ENCODE results near the gene RPS10. TPM values are rescaled to one million over a fixed set of nuclear protein-coding genes. Genes with fewer than 3 reads are reported as not detected.

The RPS10 gene
- total RNA-seq, 1 donor from 2014 or later = 1,026 TPM

GRCh38 chr6:34447910-34448309, 22.0 kb upstream of the RPS10 start:
- Mint-ChIP-seq H3K4me3 (ENCODE audit: unreplicated experiment) (no peak overlapping the region), H3K9me3 (ENCODE audit: unreplicated experiment) (no peaks in the 10 kb centered on the region), H3K4me1 (ENCODE audit: unreplicated experiment) (no peaks in the 10 kb centered on the region), H3K36me3 (ENCODE audit: unreplicated experiment) (no peaks in the 10 kb centered on the region), H3K27me3 (ENCODE audit: unreplicated experiment) (peaks cover 2% of the 10 kb centered on the region), H3K27ac (ENCODE audit: unreplicated experiment) (no peak overlapping the region)
- TF ChIP-seq CTCF (IDR thresholded peaks at IDR 0.05) = no peak
- no peak for DNase-seq (ENCODE audit: extremely low spot score, unreplicated experiment)

- Mint-ChIP-seq H3K36me3 (ENCODE audit: unreplicated experiment) (no peaks in the 10 kb centered on the region), H3K27ac (ENCODE audit: unreplicated experiment) (no peak overlapping the region), H3K9me3 (ENCODE audit: unreplicated experiment) (no peaks in the 10 kb centered on the region), H3K4me1 (ENCODE audit: unreplicated experiment) (no peaks in the 10 kb centered on the region), H3K4me3 (ENCODE audit: unreplicated experiment) (no peak overlapping the region), H3K27me3 (ENCODE audit: unreplicated experiment) (peaks cover 2% of the 10 kb centered on the region)
- DNase-seq (ENCODE audit: extremely low spot score, unreplicated experiment) = no peak
- TF ChIP-seq CTCF (IDR thresholded peaks at IDR 0.05) = no peak
These were observed 21.5 kb upstream of the RPS10 start for GRCh38 chr6:34447386-34447785.

GRCh38 chr6:34445313-34445860, 19.5 kb upstream of the RPS10 start:
- peaks cover 2% of the 10 kb centered on the region for H3K27me3 Mint-ChIP-seq (ENCODE audit: unreplicated experiment)
- TF ChIP-seq CTCF (IDR thresholded peaks at IDR 0.05) = no peak
- no peak overlapping the region for H3K4me3 Mint-ChIP-seq (ENCODE audit: unreplicated experiment)
- no peak overlapping the region for H3K27ac Mint-ChIP-seq (ENCODE audit: unreplicated experiment)
- H3K36me3 Mint-ChIP-seq (ENCODE audit: unreplicated experiment) = no peaks in the 10 kb centered on the region
- H3K4me1 Mint-ChIP-seq (ENCODE audit: unreplicated experiment) = no peaks in the 10 kb centered on the region
- H3K9me3 Mint-ChIP-seq (ENCODE audit: unreplicated experiment) = no peaks in the 10 kb centered on the region
- no peak for DNase-seq (ENCODE audit: extremely low spot score, unreplicated experiment)

GRCh38 chr6:34441526-34441925, 15.7 kb upstream of the RPS10 start:
- H3K27me3 Mint-ChIP-seq (ENCODE audit: unreplicated experiment) = no peaks in the 10 kb centered on the region
- H3K4me3 Mint-ChIP-seq (ENCODE audit: unreplicated experiment) = no peak overlapping the region
- TF ChIP-seq CTCF (IDR thresholded peaks at IDR 0.05) = no peak
- peaks cover 3% of the 10 kb centered on the region for H3K36me3 Mint-ChIP-seq (ENCODE audit: unreplicated experiment)
- DNase-seq (ENCODE audit: extremely low spot score, unreplicated experiment) = no peak
- H3K27ac Mint-ChIP-seq (ENCODE audit: unreplicated experiment) = no peak overlapping the region
- H3K4me1 Mint-ChIP-seq (ENCODE audit: unreplicated experiment) = no peaks in the 10 kb centered on the region
- H3K9me3 Mint-ChIP-seq (ENCODE audit: unreplicated experiment) = peaks cover 6% of the 10 kb centered on the region

GRCh38 chr6:34439442-34439841, 13.6 kb upstream of the RPS10 start:
- peaks cover 6% of the 10 kb centered on the region for H3K9me3 Mint-ChIP-seq (ENCODE audit: unreplicated experiment)
- DNase-seq (ENCODE audit: extremely low spot score, unreplicated experiment) = no peak
- H3K4me3 Mint-ChIP-seq (ENCODE audit: unreplicated experiment) = no peak overlapping the region
- H3K36me3 Mint-ChIP-seq (ENCODE audit: unreplicated experiment) = peaks cover 3% of the 10 kb centered on the region
- H3K27ac Mint-ChIP-seq (ENCODE audit: unreplicated experiment) = no peak overlapping the region
- no peaks in the 10 kb centered on the region for H3K4me1 Mint-ChIP-seq (ENCODE audit: unreplicated experiment)
- no peaks in the 10 kb centered on the region for H3K27me3 Mint-ChIP-seq (ENCODE audit: unreplicated experiment)
- TF ChIP-seq CTCF (IDR thresholded peaks at IDR 0.05) = no peak

Data from osteocyte (in vitro differentiated cells).